GM23248 (cell line): ENCODE measurements around the gene PRUNE2. TPM values are rescaled to one million over a fixed set of nuclear protein-coding genes. Genes with fewer than 3 reads are reported as not detected.
"Not testable (repeated sequence)": the region's sequence is repeated elsewhere in the genome, so short reads cannot be mapped to it uniquely, and the experiment has no call there.

Experiments
- DNase-seq: peaks from one replicate; pipeline ENCODE4 v3.0.0-alpha.2; 2015
- H2AFZ ChIP-seq: fragments of 200-600 bp; sonication (generic); 2 replicates; pipeline ENCODE4 v1.6.1; 2016; ENCODE audit warnings: antibody characterized with exemption
- H3F3A ChIP-seq: fragments of 200-600 bp; sonication (generic); 2 replicates; pipeline ENCODE4 v1.6.1; 2016; ENCODE audit warnings: mild to moderate bottlenecking, antibody characterized with exemption, mixed run types; ENCODE audit not compliant: insufficient read depth
- H3K27ac ChIP-seq: fragments of 200-600 bp; sonication (generic); 2 replicates; pipeline ENCODE4 v1.5.1; 2016; ENCODE audit warnings: mild to moderate bottlenecking
- H3K27me3 ChIP-seq: fragments of 200-600 bp; sonication (generic); replicated peaks from 2 replicates; pipeline ENCODE4 v1.6.1; 2016; ENCODE audit warnings: mild to moderate bottlenecking; ENCODE audit not compliant: insufficient read depth
- H3K36me3 ChIP-seq: fragments of 200-600 bp; sonication (generic); 2 replicates; pipeline ENCODE4 v1.6.1; 2016; ENCODE audit warnings: low read depth, mild to moderate bottlenecking
- H3K4me1 ChIP-seq: fragments of 200-600 bp; sonication (generic); 2 replicates; pipeline ENCODE4 v1.6.1; 2016; ENCODE audit warnings: mild to moderate bottlenecking; ENCODE audit not compliant: insufficient read depth
- H3K4me2 ChIP-seq: fragments of 200-600 bp; sonication (generic); one replicate; pipeline ENCODE4 v1.6.1; 2016; ENCODE audit warnings: mild to moderate bottlenecking; ENCODE audit not compliant: unreplicated experiment
- H3K4me3 ChIP-seq: fragments of 200-600 bp; sonication (generic); 2 replicates; pipeline ENCODE4 v1.5.1; 2016; ENCODE audit warnings: mild to moderate bottlenecking
- H3K79me2 ChIP-seq: fragments of 200-600 bp; sonication (generic); 2 replicates; pipeline ENCODE4 v1.6.1; 2016; ENCODE audit warnings: mild to moderate bottlenecking; ENCODE audit not compliant: insufficient read depth
- H3K9ac ChIP-seq: fragments of 200-600 bp; sonication (generic); 2 replicates; pipeline ENCODE4 v1.6.1; 2016; ENCODE audit warnings: mild to moderate bottlenecking
- H3K9me2 ChIP-seq: fragments of 200-600 bp; sonication (generic); 2 replicates; pipeline ENCODE4 v1.6.1; 2016; ENCODE audit warnings: mixed run types, mild to moderate bottlenecking, moderate library complexity; ENCODE audit not compliant: insufficient read depth
- H3K9me3 ChIP-seq: fragments of 200-600 bp; sonication (generic); one replicate; pipeline ENCODE4 v1.6.1; 2017; ENCODE audit warnings: low read depth
- H4K20me1 ChIP-seq: fragments of 200-600 bp; sonication (generic); 2 replicates; pipeline ENCODE4 v1.6.0; 2016; ENCODE audit not compliant: insufficient read depth
- EZH2 ChIP-seq: fragments of 200-600 bp; sonication (generic); IDR thresholded peaks from 2 replicates; pipeline ENCODE4 v1.6.1; 2018; ENCODE audit warnings: antibody characterized with exemption, mild to moderate bottlenecking; ENCODE audit not compliant: insufficient read depth, poor library complexity, severe bottlenecking
- EZH2phosphoT487 ChIP-seq: fragments of 200-600 bp; sonication (generic); IDR thresholded peaks from 2 replicates; pipeline ENCODE4 v1.6.1; 2018; ENCODE audit warnings: antibody characterized with exemption, moderate library complexity, mild to moderate bottlenecking, low read depth; ENCODE audit not compliant: insufficient read depth
- WGBS, 2 experiments: methylation state at CpG; one replicate each; pipeline ENCODE4 v1.1.6; 2015 to 2017; ENCODE audit warnings: low lambda C conversion rate in 2 of 2, low coverage in 1 of 2; ENCODE audit errors: missing lambda C conversion rate in 2 of 2; 5-methylcytosine and 5-hydroxymethylcytosine counted together
- in situ Hi-C: fragments of 300-500 bp; cut with MboI; formaldehyde crosslinking; loops from 2 replicates; pipeline ENCODE4 v1.15.0; 2020
- polyA plus RNA-seq: library from polyadenylated mRNA; unstranded; fragments of >200 nt; fragmentation: Nextera tagmentation; extraction: Ambion mirVana; gene quantifications from 2 replicates; pipeline ENCODE4 v1.2.1, GENCODE V29; 2016
- total RNA-seq: library from RNA; depleted of rRNA; stranded (reverse); fragments of >200 nt; shearing (Covaris generic); gene quantifications from 2 replicates; pipeline ENCODE4 v1.2.3, GENCODE V29; 2014

Gene PRUNE2
- total and polyA plus RNA-seq, 2 experiments from 2014 or later: 2.0 to 8.8 TPM

DNA sequence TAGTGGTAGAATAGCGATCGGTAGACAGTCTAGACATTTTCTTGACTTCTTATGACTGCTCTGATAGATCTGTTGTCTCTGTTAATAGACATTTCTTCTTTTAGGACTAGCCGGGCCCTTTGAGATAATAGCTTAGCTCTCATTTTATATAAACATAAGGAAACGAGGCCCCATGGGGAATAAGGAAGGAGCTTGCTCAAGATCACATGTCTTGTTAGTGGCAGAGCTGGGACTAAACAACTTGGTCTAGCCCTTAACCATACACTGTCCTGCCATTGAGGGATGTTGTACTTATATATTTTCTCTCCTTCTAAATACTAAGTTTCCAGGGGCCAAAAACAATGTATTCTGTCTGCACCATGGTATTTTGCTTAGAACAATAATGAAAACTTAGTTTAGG lies 306.9 kb downstream of the PRUNE2 start:
- H3K79me2 ChIP-seq: no peaks in the 10 kb centered on the region
- H3K4me1 ChIP-seq: no peaks in the 10 kb centered on the region
- no peak overlapping the region for H3K9ac ChIP-seq
- no peaks in the 10 kb centered on the region for H4K20me1 ChIP-seq
- in situ Hi-C loops: no loop called here
- TF ChIP-seq EZH2phosphoT487 (no peak), EZH2 (no peak)
- 93 to 94% methylated on average over 4 of the region's 4 CpGs for WGBS, 2 experiments
- H3K9me3 ChIP-seq: no peaks in the 10 kb centered on the region
- no peaks in the 10 kb centered on the region for H3K9me2 ChIP-seq
- H3K4me2 ChIP-seq: no peak overlapping the region
- no peak overlapping the region for H3K27ac ChIP-seq
- no peaks in the 10 kb centered on the region for H3F3A ChIP-seq
- no peaks in the 10 kb centered on the region for H3K36me3 ChIP-seq
- no peaks in the 10 kb centered on the region for H3K27me3 ChIP-seq
- H2AFZ ChIP-seq: no peak overlapping the region
- H3K4me3 ChIP-seq: no peak overlapping the region
- no peak for DNase-seq

DNA sequence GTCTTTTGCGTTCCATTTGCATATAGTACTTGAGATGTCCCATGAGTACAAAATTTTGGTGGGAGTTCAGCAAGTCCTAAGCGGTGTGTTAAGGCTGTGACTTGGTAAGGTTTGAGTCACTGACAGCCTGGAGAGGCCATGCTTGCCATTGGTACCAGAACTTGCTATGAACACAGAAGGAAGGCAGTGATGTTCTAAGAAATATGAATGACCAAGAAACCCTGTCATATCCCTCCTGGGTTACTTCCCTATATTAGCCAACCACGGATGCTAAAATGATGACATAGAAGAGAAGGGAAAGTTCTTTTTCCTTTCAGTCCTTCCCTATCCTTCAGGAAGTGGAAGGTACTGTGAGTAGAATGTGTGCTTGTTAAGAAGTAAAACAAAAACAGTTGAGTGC lies 310.3 kb downstream of the PRUNE2 start:
- Histone ChIP-seq H3K4me1 (peaks cover 15% of the 10 kb centered on the region), H3K27ac (no peak overlapping the region), H3K79me2 (no peaks in the 10 kb centered on the region), H3K9ac (no peak overlapping the region), H3K4me2 (no peak overlapping the region), H3K36me3 (no peaks in the 10 kb centered on the region), H2AFZ (no peak overlapping the region), H3F3A (peaks cover 8% of the 10 kb centered on the region; the same call in 1 of the 2 replicates), H3K27me3 (no peaks in the 10 kb centered on the region), H4K20me1 (no peaks in the 10 kb centered on the region), H3K9me3 (no peaks in the 10 kb centered on the region), H3K4me3 (no peak overlapping the region), H3K9me2 (no peaks in the 10 kb centered on the region)
- TF ChIP-seq EZH2: no peak
- no peak for TF ChIP-seq EZH2phosphoT487
- WGBS, 2 experiments: 82 to 85% methylated on average over 3 of the region's 3 CpGs
- DNase-seq: no peak
- in situ Hi-C loops: no loop called here

- in situ Hi-C loops: no loop called here
- Histone ChIP-seq H3K9me3 (no peaks in the 10 kb centered on the region), H3K4me3 (no peak overlapping the region), H3K27ac (no peak overlapping the region), H3K79me2 (no peaks in the 10 kb centered on the region), H3K27me3 (no peaks in the 10 kb centered on the region), H3K4me2 (no peak overlapping the region), H4K20me1 (no peaks in the 10 kb centered on the region), H3K9me2 (peaks cover 5% of the 10 kb centered on the region; the same call in 1 of the 2 replicates), H3K9ac (no peak overlapping the region), H3K36me3 (no peaks in the 10 kb centered on the region), H3K4me1 (peaks cover 15% of the 10 kb centered on the region), H2AFZ (no peak overlapping the region), H3F3A (peaks cover 8% of the 10 kb centered on the region; the same call in 1 of the 2 replicates)
- DNase-seq: no peak
- TF ChIP-seq EZH2 (no peak), EZH2phosphoT487 (no peak)
- 82 to 89% methylated on average over 4 of the region's 4 CpGs for WGBS, 2 experiments
Observed at GRCh38 chr9:76594764-76595424, 311.0 kb downstream of the PRUNE2 start.

GRCh38 chr9:76593961-76594735 lies 311.8 kb downstream of the PRUNE2 start:
- H3K4me2 ChIP-seq, H3K9me2 ChIP-seq, H3K79me2 ChIP-seq, H4K20me1 ChIP-seq, H2AFZ ChIP-seq, H3K27ac ChIP-seq, H3K4me3 ChIP-seq, H3K36me3 ChIP-seq, H3K27me3 ChIP-seq, H3F3A ChIP-seq, H3K9ac ChIP-seq, in situ Hi-C loops, DNase-seq, H3K9me3 ChIP-seq: not testable (repeated sequence)
- peaks cover 15% of the 10 kb centered on the region for H3K4me1 ChIP-seq
- WGBS, 2 experiments: 56 to 57% methylated on average over 4 of the region's 4 CpGs
